Measurements from ENCODE around the gene TAX1BP1. TPM values are rescaled to one million over a fixed set of nuclear protein-coding genes. Genes with fewer than 3 reads are reported as not detected.

Gene TAX1BP1
- total and polyA plus RNA-seq, 2 of the 13 experiments (the other 11 are each of a cell fraction or from before 2014, with no cell fraction given) = 95.2 to 98.9 TPM

DNA sequence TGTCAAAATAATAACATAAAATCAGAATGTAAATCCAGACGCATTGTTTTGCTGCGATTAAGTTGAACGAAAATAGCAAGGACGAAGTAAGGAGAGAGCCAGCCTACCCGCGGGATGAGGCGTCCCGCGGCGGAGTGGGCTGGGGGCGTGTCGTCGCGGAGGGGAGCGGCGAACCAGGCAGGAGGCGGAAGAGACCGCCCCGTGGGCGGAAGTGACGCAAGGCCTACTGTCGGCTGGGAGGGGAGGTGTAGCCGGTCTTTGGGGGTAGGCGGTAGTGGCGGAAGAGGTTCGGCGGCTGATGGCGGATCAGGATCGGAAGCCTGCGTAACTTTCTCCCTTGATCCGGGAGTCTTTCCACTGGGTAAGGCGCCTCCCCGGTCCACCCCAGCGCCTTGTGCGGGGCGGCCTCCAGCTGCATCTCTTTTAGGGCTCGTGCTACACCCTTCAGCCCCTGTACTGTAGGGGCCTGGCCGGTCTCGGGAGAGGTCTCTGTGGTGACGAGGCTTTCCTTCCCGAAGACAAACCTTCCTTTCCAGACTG is at the start of gene TAX1BP1 (continued):
- no peak for TF ChIP-seq KDM1A (CRISPR knock-in tag; IDR thresholded peaks at IDR 0.05)
- TF ChIP-seq ZNF430 (CRISPR knock-in tag; IDR thresholded peaks at IDR 0.05) = 0 out of 2 replicates have a peak, but pooled peaks have one; percentile 54
- TF ChIP-seq, protein P1, sequence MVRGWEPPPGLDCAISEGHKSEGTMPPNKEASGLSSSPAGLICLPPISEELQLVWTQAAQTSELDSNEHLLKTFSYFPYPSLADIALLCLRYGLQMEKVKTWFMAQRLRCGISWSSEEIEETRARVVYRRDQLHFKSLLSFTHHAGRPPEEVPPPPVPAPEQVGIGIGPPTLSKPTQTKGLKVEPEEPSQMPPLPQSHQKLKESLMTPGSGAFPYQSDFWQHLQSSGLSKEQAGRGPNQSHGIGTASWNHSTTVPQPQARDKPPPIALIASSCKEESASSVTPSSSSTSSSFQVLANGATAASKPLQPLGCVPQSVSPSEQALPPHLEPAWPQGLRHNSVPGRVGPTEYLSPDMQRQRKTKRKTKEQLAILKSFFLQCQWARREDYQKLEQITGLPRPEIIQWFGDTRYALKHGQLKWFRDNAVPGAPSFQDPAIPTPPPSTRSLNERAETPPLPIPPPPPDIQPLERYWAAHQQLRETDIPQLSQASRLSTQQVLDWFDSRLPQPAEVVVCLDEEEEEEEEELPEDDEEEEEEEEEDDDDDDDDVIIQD (CRISPR knock-in tag; IDR thresholded peaks at IDR 0.05; ENCODE audit: low read depth) = no peak; the same call in 1 of the 2 replicates
- peak; percentile 50; the same call in 1 of the 2 replicates for TF ChIP-seq NFYB (CRISPR knock-in tag; IDR thresholded peaks at IDR 0.05)
- TF ChIP-seq ZNF329 (CRISPR knock-in tag; IDR thresholded peaks at IDR 0.05; ENCODE audit: low read depth) = peak; percentile 68; the same call in 1 of the 2 replicates
- no peak for TF ChIP-seq ZNF850 (CRISPR knock-in tag; conservative IDR thresholded peaks at IDR 0.05)
- peak; percentile 55; the same call in 1 of the 2 replicates for TF ChIP-seq DMAP1 (CRISPR knock-in tag; IDR thresholded peaks at IDR 0.05)
- no peak for TF ChIP-seq TAF15 (IDR thresholded peaks at IDR 0.05; ENCODE audit: low read depth, low read length, poor library complexity, severe bottlenecking)
- TF ChIP-seq ZNF33B (CRISPR knock-in tag; IDR thresholded peaks at IDR 0.05) = no peak
- TF ChIP-seq ZNF33A (CRISPR knock-in tag; IDR thresholded peaks at IDR 0.05; ENCODE audit: borderline replicate concordance) = no peak
- TF ChIP-seq ZNF614 (CRISPR knock-in tag; IDR thresholded peaks at IDR 0.05; ENCODE audit: borderline replicate concordance) = 0 out of 2 replicates have a peak, but pooled peaks have one; percentile 34
- TF ChIP-seq, protein P2, sequence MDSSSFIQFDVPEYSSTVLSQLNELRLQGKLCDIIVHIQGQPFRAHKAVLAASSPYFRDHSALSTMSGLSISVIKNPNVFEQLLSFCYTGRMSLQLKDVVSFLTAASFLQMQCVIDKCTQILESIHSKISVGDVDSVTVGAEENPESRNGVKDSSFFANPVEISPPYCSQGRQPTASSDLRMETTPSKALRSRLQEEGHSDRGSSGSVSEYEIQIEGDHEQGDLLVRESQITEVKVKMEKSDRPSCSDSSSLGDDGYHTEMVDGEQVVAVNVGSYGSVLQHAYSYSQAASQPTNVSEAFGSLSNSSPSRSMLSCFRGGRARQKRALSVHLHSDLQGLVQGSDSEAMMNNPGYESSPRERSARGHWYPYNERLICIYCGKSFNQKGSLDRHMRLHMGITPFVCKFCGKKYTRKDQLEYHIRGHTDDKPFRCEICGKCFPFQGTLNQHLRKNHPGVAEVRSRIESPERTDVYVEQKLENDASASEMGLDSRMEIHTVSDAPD (CRISPR knock-in tag; IDR thresholded peaks at IDR 0.05) = no peak
- TF ChIP-seq, protein P3, sequence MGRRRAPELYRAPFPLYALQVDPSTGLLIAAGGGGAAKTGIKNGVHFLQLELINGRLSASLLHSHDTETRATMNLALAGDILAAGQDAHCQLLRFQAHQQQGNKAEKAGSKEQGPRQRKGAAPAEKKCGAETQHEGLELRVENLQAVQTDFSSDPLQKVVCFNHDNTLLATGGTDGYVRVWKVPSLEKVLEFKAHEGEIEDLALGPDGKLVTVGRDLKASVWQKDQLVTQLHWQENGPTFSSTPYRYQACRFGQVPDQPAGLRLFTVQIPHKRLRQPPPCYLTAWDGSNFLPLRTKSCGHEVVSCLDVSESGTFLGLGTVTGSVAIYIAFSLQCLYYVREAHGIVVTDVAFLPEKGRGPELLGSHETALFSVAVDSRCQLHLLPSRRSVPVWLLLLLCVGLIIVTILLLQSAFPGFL (CRISPR knock-in tag; IDR thresholded peaks at IDR 0.05) = 0 out of 2 replicates have a peak, but pooled peaks have one; percentile 49
- TF ChIP-seq SRSF4 (IDR thresholded peaks at IDR 0.05; ENCODE audit: low read depth, low read length, poor library complexity, severe bottlenecking) = no peak
- TF ChIP-seq SUZ12 (IDR thresholded peaks at IDR 0.05; ENCODE audit: low read depth, low read length) = no peak
- TF ChIP-seq ZNF567 (CRISPR knock-in tag; IDR thresholded peaks at IDR 0.05; ENCODE audit: borderline replicate concordance) = no peak
- TF ChIP-seq, protein P4, sequence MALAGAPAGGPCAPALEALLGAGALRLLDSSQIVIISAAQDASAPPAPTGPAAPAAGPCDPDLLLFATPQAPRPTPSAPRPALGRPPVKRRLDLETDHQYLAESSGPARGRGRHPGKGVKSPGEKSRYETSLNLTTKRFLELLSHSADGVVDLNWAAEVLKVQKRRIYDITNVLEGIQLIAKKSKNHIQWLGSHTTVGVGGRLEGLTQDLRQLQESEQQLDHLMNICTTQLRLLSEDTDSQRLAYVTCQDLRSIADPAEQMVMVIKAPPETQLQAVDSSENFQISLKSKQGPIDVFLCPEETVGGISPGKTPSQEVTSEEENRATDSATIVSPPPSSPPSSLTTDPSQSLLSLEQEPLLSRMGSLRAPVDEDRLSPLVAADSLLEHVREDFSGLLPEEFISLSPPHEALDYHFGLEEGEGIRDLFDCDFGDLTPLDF (CRISPR knock-in tag; IDR thresholded peaks at IDR 0.05) = 0 out of 2 replicates have a peak, but pooled peaks have one; percentile 49
- TF ChIP-seq, protein P5, sequence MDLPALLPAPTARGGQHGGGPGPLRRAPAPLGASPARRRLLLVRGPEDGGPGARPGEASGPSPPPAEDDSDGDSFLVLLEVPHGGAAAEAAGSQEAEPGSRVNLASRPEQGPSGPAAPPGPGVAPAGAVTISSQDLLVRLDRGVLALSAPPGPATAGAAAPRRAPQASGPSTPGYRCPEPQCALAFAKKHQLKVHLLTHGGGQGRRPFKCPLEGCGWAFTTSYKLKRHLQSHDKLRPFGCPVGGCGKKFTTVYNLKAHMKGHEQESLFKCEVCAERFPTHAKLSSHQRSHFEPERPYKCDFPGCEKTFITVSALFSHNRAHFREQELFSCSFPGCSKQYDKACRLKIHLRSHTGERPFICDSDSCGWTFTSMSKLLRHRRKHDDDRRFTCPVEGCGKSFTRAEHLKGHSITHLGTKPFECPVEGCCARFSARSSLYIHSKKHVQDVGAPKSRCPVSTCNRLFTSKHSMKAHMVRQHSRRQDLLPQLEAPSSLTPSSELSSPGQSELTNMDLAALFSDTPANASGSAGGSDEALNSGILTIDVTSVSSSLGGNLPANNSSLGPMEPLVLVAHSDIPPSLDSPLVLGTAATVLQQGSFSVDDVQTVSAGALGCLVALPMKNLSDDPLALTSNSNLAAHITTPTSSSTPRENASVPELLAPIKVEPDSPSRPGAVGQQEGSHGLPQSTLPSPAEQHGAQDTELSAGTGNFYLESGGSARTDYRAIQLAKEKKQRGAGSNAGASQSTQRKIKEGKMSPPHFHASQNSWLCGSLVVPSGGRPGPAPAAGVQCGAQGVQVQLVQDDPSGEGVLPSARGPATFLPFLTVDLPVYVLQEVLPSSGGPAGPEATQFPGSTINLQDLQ (CRISPR knock-in tag; IDR thresholded peaks at IDR 0.05) = no peak
- TF ChIP-seq U2AF2 (IDR thresholded peaks at IDR 0.05; ENCODE audit: low read depth, low read length) = no peak
- no peak for TF ChIP-seq PHB2 (IDR thresholded peaks at IDR 0.05; ENCODE audit: partially characterized antibody)
- TF ChIP-seq JARID2 (CRISPR knock-in tag; IDR thresholded peaks at IDR 0.05; ENCODE audit: insufficient replicate concordance) = no peak
- TF ChIP-seq SIN3B (IDR thresholded peaks at IDR 0.05; ENCODE audit: low read length) = peak; percentile 36; the same call in 1 of the 2 replicates
- TF ChIP-seq MYC (CRISPR knock-in tag; IDR thresholded peaks at IDR 0.05; ENCODE audit: borderline replicate concordance) = peak; percentile 71
